Thyroid gland (tissue), 4 donors: ENCODE results near the gene ALDOC. TPM values are rescaled to one million over a fixed set of nuclear protein-coding genes. Genes with fewer than 3 reads are reported as not detected.

Experiments used
- DNase-seq, 2 donors: peaks; one replicate each; pipeline ENCODE4 v3.0.0-alpha.2; 2019
- H3K27ac ChIP-seq, 3 donors: fragments of 200-600 bp; sonication (generic); 1 replicate in 2 of 3; 2 replicates in 1 of 3; pipeline ENCODE4 v1.5.1; 2016 to 2019; ENCODE audit warnings: mild to moderate bottlenecking in 1 of 3, moderate library complexity in 1 of 3
- H3K27me3 ChIP-seq: fragments of 200-600 bp; sonication (generic); one replicate; pipeline ENCODE4 v1.5.1; 2019
- H3K36me3 ChIP-seq, 2 donors: fragments of 200-600 bp; sonication (generic); one replicate each; pipeline ENCODE4 v1.5.1; 2016 to 2019
- H3K4me1 ChIP-seq, 2 donors: fragments of 200-600 bp; sonication (generic); one replicate each; pipeline ENCODE4 v1.5.1; 2017 to 2019
- H3K4me3 ChIP-seq, 3 donors: fragments of 200-600 bp; sonication (generic); replicated peaks in 1 of 3; 1 replicate in 2 of 3; 2 replicates in 1 of 3; pipeline ENCODE4 v1.5.1; 2016; ENCODE audit warnings: mild to moderate bottlenecking in 1 of 3
- H3K9me3 ChIP-seq: fragments of 200-600 bp; sonication (generic); one replicate; pipeline ENCODE4 v1.5.1; 2017
- CTCF ChIP-seq, 6 experiments: fragments of 200-600 bp in 3 of 6; fragments of 450-650 bp in 3 of 6; sonication (generic) in 3 of 6; IDR thresholded peaks; one replicate each; pipeline ENCODE4 v1.5.1; 2016 to 2019; ENCODE audit warnings: antibody characterized with exemption in 6 of 6, mild to moderate bottlenecking in 2 of 6, inconsistent platforms in 1 of 6, moderate library complexity in 1 of 6
- POLR2A ChIP-seq, 2 donors: fragments of 450-650 bp; IDR thresholded peaks; one replicate each; pipeline ENCODE4 v1.6.1; 2017; ENCODE audit warnings: antibody characterized with exemption in 2 of 2, mild to moderate bottlenecking in 2 of 2, moderate library complexity in 1 of 2
- WGBS, 2 donors: methylation state at CpG; one replicate each; pipeline ENCODE4 v1.1.5; 2017; 5-methylcytosine and 5-hydroxymethylcytosine counted together
- intact Hi-C: fragments of 100-400 bp; cut with DNase I; formaldehyde crosslinking; loops from one replicate; pipeline ENCODE4 v1.15.1; 2023
- total RNA-seq, 4 donors: library from RNA; depleted of rRNA; stranded (reverse); fragments of >200 nt; gene quantifications; one replicate each; pipeline ENCODE4 v1.2.3, GENCODE V29; 2016

The ALDOC gene
- total RNA-seq, 4 donors from 2014 or later = 6.0 to 13.1 (median 8.7) TPM

GRCh38 chr17:28571361-28572122, 5.2 kb downstream of the ALDOC start, which contains the start of gene PIGS:
Gene PIGS (minus strand): TSS chr17:28571524. CDS start chr17:28571496, 28 bp downstream.
- Histone ChIP-seq H3K9me3 (no peaks in the 10 kb centered on the region), H3K27ac (peak within 1 kb of the TSS; percentile 38 to 76 (median 68)), H3K4me1 (peaks cover 18 to 20% of the 10 kb centered on the region in 2 donors), H3K27me3 (no peaks in the 10 kb centered on the region), H3K4me3 (peak within 1 kb of the TSS; percentile 86 to 96 (median 88)), H3K36me3 (no peaks in the 10 kb centered on the region)
- WGBS, 2 donors = 0% methylated on average over 11 to 18 of the region's 49 CpGs
- TF ChIP-seq CTCF (IDR thresholded peaks at IDR 0.05) (no peak), POLR2A (IDR thresholded peaks at IDR 0.05) (peak; percentile 8 to 86)
- DNase-seq = peak; percentile 96 to 97
- intact Hi-C loops = no loop called here

- no peaks in the 10 kb centered on the region for H3K27me3 ChIP-seq
- TF ChIP-seq POLR2A (IDR thresholded peaks at IDR 0.05) (no peak), CTCF (IDR thresholded peaks at IDR 0.05) (no peak)
- H3K9me3 ChIP-seq = no peaks in the 10 kb centered on the region
- H3K4me3 ChIP-seq = peak overlapping the region; percentile 86 to 96 (median 88)
- intact Hi-C loops = no loop called here
- WGBS, 2 donors = 2% methylated on average over 16 to 18 of the region's 39 CpGs
- H3K36me3 ChIP-seq = no peaks in the 10 kb centered on the region
- H3K4me1 ChIP-seq = peaks cover 18 to 20% of the 10 kb centered on the region in 2 donors
- peak overlapping the region; percentile 8 to 76 (median 68) for H3K27ac ChIP-seq
- peak; percentile 52 to 56 for DNase-seq
These were observed 5.9 kb downstream of the ALDOC start for GRCh38 chr17:28570716-28571360.

GRCh38 chr17:28569446-28569845, 7.2 kb downstream of the ALDOC start:
- WGBS, 2 donors = 96 to 100% methylated on average over 1 of the region's 1 CpG
- intact Hi-C loops = no loop called here

GRCh38 chr17:28567604-28568003, 9.1 kb downstream of the ALDOC start:
- intact Hi-C loops = no loop called here
- Histone ChIP-seq H3K4me1 (peaks cover 24% of the 10 kb centered on the region in 2 donors), H3K27me3 (no peaks in the 10 kb centered on the region), H3K36me3 (peaks cover 3 to 9% of the 10 kb centered on the region in 2 donors), H3K9me3 (no peaks in the 10 kb centered on the region), H3K4me3 (no peak overlapping the region), H3K27ac (no peak overlapping the region)
- DNase-seq = no peak
- TF ChIP-seq POLR2A (IDR thresholded peaks at IDR 0.05) = no peak
- no peak for TF ChIP-seq CTCF (IDR thresholded peaks at IDR 0.05)
- 91 to 94% methylated on average over 3 of the region's 3 CpGs for WGBS, 2 donors

More at GRCh38 chr17:28569446-28569845, 7.2 kb downstream of the ALDOC start:
- no peak for TF ChIP-seq POLR2A (IDR thresholded peaks at IDR 0.05)
- no peak for TF ChIP-seq CTCF (IDR thresholded peaks at IDR 0.05)
- Histone ChIP-seq H3K36me3 (no peaks in the 10 kb centered on the region), H3K4me3 (no peak overlapping the region), H3K27ac (no peak overlapping the region), H3K27me3 (no peaks in the 10 kb centered on the region), H3K9me3 (no peaks in the 10 kb centered on the region), H3K4me1 (peaks cover 18 to 20% of the 10 kb centered on the region in 2 donors)
- DNase-seq = no peak

DNA sequence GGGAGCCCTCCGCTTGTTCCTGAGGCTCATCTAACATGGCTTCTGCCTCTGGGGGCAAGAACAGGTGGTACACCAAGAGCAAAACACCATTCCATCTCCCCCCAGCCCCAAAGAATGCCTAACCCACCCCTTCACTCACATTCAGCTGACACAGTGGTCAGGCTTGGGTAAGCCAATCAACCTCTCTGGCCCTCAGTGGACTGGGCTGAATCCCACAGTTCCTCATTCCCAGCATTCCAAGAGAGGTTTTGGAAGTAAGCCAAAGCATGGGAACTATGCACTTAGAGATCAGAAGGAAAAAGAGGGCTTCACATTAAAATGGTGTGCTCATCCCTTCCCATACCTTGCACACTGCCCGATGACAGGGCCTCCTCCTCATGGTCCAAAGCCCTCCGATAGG, 13.2 kb downstream of the ALDOC start:
- no peaks in the 10 kb centered on the region for H3K27me3 ChIP-seq
- 76 to 87% methylated on average over 3 of the region's 3 CpGs for WGBS, 2 donors
- peak; percentile 25 to 49 for DNase-seq
- H3K9me3 ChIP-seq = no peaks in the 10 kb centered on the region
- peaks cover 4 to 6% of the 10 kb centered on the region in 2 donors for H3K4me1 ChIP-seq
- peak overlapping the region in 2 of 3 donors; percentile 28 to 35 for H3K27ac ChIP-seq
- TF ChIP-seq POLR2A (IDR thresholded peaks at IDR 0.05) (no peak), CTCF (IDR thresholded peaks at IDR 0.05) (no peak)
- no peak overlapping the region for H3K4me3 ChIP-seq
- H3K36me3 ChIP-seq = peaks cover 32 to 38% of the 10 kb centered on the region in 2 donors
- intact Hi-C loops = no loop called here
